Tibial nerve (tissue), 4 donors: ENCODE data around the gene CISTR.

ENCODE experiments used
- EP300 ChIP-seq, 2 donors: sonication (generic); formaldehyde crosslinking; IDR thresholded peaks; one replicate each; pipeline ENCODE4 v1.6.1; 2017; ENCODE audit warnings: antibody characterized with exemption in 2 of 2, mild to moderate bottlenecking in 1 of 2
- POLR2A ChIP-seq, 2 donors: fragments of 450-650 bp; IDR thresholded peaks; one replicate each; pipeline ENCODE4 v1.6.1; 2017; ENCODE audit warnings: antibody characterized with exemption in 2 of 2, mild to moderate bottlenecking in 2 of 2, moderate library complexity in 2 of 2
- TF ChIP-seq, protein P1 (sequence below), 5 experiments: fragments of 200-600 bp in 3 of 5; fragments of 450-650 bp in 2 of 5; sonication (generic) in 3 of 5; IDR thresholded peaks; one replicate each; pipeline ENCODE4 v1.5.1; 2016 to 2019; ENCODE audit warnings: antibody characterized with exemption in 5 of 5, mild to moderate bottlenecking in 3 of 5, moderate library complexity in 2 of 5

DNA sequence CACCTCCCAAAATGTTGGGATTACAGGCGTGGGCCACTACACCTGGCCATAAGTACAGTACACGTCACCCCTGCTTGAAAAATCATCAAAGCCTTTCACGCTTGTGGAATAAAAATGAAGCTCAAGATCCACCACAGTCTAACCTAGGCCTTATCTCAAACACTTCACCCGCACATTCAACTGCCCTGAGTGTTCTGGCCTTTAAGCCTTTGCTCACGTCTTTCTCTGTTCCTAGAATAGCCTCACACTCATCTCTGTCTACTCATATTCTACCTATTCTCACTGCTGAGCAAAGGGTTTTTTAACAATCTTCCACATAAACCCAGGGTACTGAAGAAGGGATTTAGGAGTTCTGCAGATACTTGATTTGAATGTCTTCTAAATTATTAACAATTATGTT lies 34.5 kb downstream of the CISTR start:
- TF ChIP-seq, protein P1, sequence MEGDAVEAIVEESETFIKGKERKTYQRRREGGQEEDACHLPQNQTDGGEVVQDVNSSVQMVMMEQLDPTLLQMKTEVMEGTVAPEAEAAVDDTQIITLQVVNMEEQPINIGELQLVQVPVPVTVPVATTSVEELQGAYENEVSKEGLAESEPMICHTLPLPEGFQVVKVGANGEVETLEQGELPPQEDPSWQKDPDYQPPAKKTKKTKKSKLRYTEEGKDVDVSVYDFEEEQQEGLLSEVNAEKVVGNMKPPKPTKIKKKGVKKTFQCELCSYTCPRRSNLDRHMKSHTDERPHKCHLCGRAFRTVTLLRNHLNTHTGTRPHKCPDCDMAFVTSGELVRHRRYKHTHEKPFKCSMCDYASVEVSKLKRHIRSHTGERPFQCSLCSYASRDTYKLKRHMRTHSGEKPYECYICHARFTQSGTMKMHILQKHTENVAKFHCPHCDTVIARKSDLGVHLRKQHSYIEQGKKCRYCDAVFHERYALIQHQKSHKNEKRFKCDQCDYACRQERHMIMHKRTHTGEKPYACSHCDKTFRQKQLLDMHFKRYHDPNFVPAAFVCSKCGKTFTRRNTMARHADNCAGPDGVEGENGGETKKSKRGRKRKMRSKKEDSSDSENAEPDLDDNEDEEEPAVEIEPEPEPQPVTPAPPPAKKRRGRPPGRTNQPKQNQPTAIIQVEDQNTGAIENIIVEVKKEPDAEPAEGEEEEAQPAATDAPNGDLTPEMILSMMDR (IDR thresholded peaks at IDR 0.05), result no peak
- TF ChIP-seq POLR2A (IDR thresholded peaks at IDR 0.05), result no peak
- TF ChIP-seq EP300 (IDR thresholded peaks at IDR 0.05), result no peak
